Activated CD4-positive, alpha-beta T cell treated with anti-CD3 and anti-CD28 coated beads, Interleukin-2, amount 50 U/mL, for 4 hours (primary cell): ENCODE data around the gene TAB2.

Source experiments
- DNase-seq, 2 experiments: peaks; one replicate each; pipeline ENCODE4 v3.0.0-alpha.2; 2020

TAB2 gene

DNA sequence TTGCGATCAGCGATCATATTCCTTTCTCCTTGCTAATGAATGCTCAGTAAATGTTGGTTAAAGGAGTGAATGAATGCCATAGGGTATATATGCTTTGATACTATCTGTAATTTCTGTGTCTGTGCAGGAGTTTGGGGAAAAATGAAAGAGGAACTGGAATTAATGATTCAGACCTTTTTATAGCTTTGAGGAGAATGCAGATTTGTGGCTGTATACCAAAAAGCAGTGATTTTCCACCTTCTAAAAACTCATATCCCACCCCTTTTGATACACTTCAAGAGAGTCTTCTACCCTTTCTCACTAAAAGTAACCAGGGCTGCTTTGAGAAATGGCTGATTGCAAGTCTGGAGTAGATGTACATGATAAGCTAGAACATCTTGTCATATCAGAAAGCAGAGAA, 56.0 kb downstream of the TAB2 start:
- DNase-seq = no peak

DNA sequence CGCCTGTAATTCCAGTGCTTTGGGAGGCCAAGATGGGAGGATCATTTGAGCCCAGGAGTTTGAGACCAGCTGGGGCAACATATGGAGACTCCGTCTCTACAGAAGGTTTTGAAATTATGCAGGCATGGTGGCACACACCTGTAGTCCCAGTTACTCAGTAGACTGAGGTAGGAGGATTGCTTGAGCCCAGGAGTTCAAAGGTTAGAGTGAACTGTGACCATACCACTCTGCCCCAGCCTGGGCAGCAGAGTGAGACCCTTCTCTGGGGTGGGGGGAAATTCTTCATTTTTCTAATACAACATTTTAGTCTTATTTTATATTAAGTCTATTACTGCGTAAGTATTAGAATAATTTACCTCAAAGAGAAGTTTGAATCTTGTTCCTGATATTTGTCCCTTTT, 62.5 kb downstream of the TAB2 start:
- no peak for DNase-seq

DNA sequence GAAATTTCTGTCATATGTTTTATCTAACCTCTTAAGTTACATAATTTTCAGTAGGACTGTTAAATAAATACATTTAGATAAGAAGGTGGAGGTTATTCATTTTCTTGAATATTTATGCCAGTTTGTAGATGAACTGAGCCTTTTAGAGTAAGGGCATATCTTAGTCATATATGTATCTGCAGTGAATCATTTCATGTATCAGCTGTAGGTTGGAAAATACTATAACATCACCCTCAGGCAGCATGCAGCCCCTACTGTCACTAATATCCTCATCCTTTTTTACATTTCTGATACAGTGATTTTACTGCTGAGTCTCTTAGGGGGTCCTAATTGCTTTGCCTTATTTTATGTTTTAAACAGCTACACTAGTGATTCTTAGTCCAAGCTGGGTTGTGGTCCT, 63.0 kb downstream of the TAB2 start:
- no peak for DNase-seq

DNA sequence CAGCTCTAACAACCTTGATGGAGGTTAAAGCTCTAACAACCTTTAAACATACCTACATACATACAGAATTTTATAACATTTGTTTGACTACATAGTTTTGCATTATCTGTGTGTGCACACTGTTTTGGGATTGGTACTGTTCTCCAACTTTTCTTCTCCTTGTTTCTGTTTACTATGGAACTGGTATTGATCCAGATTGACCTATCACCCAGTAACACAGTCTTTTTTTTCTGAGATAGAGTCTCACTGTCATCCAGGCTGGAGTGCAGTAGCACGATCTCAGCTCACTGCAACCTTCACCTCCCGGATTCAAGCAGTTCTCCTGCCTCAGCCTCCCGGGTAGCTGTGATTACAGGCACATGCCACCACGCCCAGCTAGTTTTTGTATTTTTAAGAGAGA, 65.9 kb downstream of the TAB2 start:
- no peak for DNase-seq

DNA sequence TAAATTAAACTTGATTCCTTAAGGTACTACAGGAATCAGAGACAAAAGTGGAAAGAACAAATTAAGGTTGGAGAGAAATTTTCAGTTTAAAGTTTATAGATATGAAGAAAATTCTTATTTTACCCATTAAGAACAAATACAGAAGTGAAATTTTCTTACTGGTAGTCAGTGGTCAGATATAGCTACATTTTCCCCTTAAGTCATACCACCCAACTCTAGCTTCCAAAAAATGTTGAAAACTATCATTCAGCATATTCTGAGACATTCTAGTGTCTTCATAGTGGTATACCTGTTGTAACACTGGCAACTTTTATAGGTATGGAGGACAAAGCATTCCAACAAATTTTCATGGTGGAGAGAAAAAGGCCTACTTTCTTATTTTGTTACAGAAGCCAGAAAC, 67.0 kb downstream of the TAB2 start:
- no peak for DNase-seq

DNA sequence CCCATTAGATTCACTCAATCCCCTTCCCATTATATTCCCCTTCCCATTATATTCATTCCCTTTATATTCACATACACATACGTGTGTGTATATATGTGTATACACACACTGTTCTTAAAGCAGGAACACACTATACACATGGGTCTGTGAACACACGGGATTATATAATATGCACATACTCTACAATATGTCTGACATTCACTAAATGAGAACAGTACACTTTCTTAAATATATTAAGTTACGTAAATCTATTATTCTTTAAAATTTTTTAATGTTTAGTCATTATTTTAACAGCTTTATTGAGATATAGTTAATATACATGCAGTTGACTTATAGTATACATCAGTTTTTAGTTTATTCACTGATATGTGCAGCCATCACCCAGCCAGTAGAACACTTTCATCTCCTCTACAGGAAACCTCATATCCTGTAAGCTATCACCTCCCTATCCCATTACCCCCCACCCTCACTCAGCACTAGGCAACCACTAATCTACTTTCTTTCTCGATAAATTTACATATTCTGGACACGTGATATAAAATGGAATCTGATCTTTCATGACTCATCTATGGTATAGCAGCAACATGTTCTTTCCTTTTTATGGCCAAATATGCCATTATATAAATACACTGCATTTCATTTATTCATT, 68.6 kb downstream of the TAB2 start:
- DNase-seq = no peak

DNA sequence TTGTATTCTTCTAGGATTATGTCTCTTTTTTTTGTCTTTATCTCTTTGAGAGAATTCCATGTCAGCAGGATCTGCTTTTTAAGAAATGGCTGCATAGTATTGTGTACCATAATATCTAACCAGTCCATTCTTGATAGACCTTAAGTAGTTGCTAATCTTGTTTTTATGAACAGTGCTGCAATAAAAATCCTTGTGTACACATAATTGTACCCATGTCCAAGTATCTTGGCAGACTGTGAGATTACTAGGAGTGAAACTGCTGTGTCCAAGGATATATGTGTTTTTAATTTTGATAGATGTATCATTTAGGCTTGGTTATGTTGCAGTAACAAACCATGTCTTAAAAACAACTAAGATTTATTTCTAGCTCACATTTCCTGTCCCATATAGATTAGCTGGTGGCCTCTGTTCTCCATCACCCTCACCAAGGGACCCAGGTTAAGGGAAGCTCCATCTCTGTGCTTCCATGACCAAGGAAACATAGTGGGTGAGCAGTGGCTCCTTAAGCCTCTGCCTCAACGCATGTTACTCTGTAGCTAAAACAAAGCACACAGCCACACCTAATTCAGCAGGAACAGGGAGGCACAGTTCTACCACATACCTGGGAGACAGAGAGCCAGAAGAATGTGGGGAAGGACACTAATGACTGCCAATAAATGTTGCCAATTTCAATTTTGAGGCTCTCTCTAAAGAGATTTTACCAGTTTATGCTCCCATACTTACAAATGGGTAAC, 70.4 kb downstream of the TAB2 start:
- no peak for DNase-seq

DNA sequence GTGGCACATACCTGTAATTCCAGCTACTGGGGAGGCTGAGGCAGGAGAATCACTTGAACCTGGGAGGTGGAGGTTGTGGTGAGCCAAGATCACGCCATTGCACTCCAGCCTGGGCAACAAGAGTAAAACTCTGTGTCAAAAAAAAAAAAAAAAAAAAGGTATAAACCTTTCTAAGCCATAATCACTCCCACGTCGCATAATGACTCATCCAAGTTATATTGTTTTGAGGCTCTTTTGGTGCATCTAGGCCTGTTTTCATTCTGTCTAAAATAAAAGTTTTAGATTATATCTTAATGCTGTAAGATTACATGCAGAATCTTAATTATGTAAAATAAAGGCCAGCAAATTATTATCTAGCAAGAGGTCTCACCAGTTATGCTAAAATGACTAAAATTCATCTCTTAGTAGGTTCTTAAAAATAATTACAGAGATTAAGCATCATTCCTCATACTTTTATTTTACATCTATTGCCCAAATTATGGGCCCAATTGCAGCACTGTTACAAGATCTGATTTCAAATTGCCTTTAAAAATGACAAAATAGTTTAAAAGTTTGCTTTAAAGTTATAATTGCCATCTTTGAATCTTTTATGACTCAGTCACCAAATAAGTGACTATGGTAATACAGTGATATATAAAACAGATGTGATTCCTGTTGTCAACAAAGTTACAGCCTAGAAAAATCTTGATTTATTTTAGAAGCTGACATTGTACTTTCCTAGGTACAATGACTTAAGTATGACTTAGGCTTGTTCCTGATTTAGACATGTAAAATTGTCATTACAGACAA, 72.2 kb downstream of the TAB2 start:
- no peak for DNase-seq

DNA sequence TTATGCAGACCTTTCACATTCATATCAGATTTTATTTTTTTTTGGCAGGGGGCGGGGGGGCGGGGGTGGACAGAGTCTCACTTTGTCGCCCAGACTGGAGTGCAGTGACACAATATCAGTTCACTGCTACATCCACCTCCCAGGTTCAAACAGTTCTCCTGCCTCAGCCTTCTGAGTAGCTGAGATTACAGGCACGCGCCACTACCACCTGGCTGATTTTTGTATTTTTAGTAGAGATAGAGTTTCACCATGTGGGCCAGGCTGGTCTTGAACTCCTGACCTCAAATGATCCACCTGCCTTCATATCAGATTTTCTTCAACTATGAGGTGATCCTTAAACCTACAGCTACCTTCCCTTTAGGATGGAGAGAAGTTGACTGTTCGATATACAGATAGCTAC, 74.6 kb downstream of the TAB2 start:
- DNase-seq = no peak

DNA sequence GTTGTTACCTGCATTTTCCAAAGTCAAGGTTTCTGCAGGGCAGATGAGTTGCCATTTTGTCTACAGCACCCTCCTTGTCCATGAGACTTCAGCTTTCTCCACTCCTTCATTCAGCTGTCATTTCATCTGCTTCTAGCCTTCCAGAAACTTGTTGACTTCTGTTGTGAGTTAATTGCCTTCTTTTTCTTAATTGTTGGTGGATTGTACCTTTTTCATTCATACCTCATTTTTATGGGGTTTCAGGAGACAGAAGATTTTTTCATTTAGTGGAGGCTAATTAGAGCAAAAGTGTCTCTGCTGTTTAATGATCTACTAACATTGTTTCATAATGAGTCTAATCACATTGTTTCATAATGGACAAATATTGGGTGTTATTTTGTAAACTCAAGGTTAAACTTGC, 75.0 kb downstream of the TAB2 start:
- no peak for DNase-seq

DNA sequence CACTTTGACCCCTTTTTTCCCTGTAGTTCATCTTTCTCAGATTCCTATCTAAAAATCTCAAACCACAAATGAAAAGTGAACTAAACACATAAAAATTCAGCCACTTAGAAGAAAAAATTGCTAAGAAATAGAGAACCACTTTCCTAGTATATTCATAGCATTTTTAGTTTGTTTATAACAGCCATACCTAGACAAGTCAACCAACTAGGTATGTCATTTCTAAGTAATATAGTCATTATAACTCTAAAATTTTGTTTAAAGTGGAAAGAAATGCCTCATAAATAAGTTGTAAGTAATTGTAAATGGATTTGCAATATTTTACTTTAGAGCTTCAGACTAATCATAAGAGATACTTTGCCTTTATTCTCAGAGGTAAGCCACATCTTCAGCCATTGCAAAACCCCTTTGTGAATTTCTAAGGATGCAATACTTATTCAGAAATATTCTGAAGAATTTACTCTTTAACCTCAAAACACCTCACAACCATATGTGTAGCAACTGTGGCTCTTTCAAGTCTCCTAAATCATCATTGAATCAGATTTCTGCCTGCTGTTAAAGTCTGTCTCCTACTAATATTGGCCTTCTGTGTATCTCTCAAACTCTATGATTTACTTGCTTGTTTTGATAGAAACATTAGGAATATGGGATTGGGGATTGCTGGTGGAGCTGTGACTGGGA, 75.6 kb downstream of the TAB2 start:
- DNase-seq = no peak

DNA sequence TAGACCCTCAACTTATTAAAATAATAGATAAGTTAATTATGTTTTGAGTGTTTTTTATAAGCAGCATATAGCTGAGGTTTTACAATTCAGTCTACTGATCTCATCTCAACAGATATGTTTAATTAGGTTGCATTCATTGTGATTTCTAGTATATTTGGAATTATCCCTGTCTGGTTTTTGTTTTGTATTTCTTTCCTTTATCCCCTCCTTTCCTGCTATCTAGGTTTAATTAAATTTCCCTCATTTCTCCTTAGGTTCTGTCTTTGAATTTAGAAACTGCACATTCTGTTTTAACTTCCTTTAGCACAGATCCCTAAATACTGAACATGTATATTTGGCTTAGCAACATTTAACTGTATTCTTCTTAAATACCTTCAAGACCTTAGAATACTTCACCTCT, 77.7 kb downstream of the TAB2 start:
- DNase-seq = no peak

DNA sequence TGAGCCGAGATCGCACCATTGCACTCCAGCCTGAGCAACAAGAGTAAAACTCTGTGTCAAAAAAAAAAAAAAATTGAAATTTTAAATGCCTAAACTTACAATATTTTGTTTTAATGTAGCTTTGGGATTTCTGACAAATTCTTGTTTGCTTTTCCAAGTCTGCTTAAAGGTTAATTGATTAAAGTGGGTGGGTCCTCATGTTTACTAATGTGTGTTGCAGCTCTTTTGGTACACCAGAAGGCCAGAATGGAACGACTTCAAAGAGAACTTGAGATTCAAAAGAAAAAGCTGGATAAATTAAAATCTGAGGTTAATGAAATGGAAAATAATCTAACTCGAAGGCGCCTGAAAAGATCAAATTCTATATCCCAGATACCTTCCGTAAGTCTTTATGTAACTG, 79.9 kb downstream of the TAB2 start:
- no peak for DNase-seq

DNA sequence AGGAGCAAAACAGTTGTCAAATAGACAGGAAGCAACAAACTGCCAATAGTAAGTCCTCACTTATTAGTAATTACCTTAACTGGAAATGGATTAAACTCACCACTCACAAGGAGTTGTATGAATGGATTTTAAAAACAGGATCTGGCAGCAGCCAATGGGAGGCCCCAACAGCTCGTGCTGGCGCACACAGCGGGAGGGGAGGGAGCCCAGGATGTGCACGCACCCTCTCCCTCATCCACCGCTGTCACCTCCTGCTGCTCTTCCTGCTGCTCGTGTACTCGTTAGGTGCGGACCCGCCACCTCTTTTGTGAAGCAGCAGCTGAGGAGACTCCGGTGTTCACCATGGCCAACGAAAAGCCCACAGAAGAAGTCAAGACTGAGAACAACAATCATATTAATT, 82.5 kb downstream of the TAB2 start, which contains the start of gene SUMO4:
Gene SUMO4, plus strand, starts transcription at position 213 of the 400 bp plus-strand sequence. Its CDS starts 130 bp downstream, at position 343.
- no peak for DNase-seq

DNA sequence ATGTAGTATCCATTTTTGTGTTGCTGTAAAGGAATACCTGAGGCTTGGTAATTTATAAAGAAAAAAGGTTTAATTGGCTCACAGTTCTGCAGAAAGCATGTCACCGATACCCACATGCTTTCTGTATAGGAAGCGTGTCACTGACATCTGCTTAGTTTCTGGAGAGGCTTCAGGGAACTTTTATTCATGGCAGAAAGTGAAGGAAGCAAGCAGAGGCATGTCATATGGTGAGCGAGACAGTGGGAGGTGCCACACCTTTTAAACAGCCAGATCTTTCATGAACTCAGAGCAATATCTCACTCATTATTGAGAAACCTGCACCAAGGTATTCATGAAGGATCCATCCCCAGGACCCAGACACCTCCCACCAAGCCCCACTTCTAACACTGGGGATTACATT, 86.0 kb downstream of the TAB2 start:
- no peak for DNase-seq

DNA sequence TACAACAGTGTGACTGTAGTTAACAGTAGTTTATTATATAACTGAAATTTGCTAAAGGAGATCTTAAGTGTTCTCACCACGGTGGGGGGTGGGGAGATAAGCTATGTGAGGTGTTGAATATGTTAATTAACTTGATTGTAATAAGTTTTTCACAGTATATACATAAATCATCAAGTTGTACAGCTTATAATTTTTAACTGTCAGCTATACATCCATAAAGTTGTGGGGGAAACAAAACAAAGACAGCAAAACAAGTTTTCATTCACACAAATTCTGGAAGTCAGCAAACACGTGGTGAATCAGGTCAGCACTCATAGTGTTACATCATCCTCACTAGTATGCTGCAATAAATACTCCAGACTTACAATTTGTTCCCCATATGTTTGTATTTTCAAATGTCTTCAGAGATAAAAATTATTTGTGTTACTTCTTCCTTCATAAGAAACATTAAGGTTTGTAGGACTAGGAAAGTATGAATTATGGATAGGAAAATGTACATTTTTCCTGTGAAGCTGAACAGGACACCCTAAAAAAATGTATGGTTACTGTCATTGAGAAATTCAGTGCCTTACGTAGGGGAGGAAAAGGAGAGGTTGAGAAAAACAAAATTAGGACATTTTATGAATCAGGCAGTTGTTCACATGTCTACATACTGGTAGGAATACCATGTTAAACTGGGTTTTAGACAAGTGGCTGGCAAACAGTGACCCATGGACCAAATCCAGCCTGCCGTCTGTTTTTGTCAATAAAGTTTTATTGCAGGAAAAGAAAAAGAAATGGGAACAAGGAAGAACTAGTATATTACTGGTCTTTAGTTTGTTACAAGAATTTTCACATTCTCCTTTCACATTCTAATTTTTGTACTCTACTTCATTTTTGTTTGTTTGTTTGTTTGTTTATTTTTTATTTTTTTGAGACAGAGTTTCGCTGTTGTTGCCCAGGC, 88.6 kb downstream of the TAB2 start:
- DNase-seq = no peak

DNA sequence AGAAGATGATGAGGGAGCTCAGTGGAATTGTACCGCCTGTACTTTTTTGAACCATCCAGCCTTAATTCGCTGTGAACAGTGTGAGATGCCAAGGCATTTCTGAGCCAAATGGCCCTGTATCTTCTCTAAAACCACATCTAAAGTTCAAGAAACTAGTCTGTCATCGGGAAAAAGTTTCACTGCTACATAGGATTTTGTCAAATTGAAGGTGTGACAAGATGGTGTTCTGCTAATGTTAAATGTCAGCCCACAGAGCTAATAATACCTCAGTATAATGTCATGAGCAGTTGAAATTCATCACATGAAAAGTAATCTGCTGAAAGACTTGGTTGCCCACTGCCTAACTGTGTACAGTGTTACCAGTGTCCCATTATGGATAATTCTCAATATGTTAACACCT, 92.1 kb downstream of the TAB2 start:
- no peak for DNase-seq

DNA sequence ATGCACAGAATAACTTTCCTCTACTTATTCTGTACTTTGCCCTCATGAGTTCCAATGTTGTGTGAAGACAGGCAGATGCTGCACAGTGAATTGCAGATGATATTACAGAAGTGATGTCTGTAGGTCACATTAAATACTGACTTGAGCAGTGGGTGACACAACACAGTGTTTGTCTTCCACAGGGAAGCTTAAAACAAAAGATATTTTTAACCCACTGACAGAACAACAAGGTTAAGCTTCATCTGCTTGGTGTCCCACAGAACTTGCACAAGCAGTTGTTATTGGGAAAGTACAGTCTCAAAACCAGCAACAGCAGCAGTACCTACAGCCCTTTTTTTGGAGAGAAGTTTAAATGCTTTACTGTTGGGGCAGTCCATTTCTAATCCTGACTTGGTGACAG, 93.0 kb downstream of the TAB2 start:
- DNase-seq = no peak

DNA sequence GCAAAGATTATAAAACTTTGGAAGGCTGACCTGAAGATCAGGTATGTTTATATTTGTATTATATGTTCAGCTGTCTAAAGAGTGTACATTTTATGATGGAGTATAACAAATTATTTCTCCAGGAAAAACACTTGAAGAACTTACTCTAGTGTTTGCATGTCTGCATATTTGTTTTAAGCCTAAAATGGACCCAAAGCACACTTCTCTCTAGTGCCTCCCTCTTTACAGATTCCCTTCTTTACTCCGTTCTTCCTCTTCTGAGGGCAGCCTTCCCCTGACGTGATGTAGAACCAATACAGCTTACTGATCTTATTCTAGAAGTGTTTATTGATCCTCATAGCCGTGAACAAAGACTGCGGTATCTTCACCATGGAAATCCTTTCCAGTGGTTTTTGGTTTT, 96.5 kb downstream of the TAB2 start:
- no peak for DNase-seq

DNA sequence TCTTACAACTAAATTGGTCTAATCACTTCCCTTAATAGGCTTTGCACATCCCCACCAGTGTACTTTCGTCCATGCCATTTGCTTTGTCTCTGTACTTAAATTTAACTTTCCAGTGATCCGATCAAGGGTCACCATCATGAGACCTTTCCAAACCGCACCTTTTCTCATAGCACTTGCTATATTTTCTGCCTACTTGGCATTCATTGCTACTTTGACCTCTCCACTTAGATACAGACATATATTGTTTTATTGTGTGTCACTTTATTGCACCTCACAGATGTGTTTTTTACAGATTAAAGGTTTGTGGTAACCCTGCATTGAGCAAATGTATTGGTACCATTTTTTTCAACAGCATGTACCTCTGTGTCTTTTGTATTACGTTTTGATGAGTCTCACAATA, 97.3 kb downstream of the TAB2 start:
- no peak for DNase-seq

DNA sequence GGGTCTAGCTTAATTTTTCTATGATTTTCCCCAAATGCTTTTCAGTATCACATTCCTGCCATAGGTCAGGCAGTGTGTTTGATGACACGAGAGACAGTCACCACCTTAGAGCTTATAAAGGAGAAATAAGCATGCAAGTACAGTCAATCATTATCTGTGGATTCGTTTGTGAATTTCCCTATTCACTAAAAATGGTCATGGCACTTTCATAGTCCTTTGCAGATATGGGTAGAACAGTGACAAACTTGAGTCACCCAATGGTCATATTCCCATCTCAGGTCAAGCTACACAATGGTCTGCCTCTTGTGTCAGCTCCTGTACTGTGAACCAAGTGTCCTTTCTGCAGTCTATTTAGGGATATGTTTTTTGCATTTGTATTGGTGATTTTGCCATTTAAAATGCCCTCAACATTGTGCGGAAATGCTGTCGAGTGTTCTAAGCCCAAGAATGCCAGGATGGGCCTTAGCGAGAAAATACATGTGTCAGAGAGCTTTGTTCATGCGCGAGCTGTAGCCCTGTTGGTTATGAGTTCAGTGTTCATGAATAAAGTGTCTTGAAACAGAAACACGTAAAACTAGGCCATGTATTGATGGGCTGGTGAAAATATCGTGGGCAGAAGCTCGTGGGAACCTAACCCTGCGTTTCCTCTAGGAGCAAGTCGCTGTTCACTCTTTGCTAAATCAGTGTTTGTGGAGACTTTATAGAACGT, 102.3 kb downstream of the TAB2 start:
- no peak for DNase-seq

DNA sequence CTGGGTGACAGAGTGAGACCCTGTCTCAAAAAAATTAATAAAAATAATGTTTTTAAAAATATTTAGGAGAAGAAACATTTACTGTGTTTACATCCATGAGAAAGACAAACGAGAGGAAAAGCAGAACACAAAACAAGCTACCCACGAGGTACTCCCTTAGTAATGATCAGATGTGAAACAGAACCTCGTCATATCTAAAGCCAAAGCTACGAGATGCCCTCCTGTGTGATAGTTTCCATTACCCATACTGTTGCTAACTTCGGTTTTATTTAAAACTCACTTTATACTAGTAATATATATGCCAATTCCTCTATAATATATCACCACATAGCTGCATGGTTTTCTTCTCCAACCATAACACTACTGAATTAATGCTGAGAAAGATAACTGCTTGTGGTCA, 103.6 kb downstream of the TAB2 start:
- DNase-seq = no peak
